H1 (cell line): ENCODE data around the gene HIPK1. TPM values are rescaled to one million over a fixed set of nuclear protein-coding genes. Genes with fewer than 3 reads are reported as not detected.

Source experiments
- CTCF ChIA-PET: fragments of 300-600 bp; sonication (Branson Sonifier 250); formaldehyde crosslinking; loops from one replicate; lab custom pipeline; 2021; ENCODE audit not compliant: partially characterized antibody; lab: Charles Lee
- POLR2A ChIA-PET: fragments of 300-600 bp; sonication (Branson Sonifier 250); formaldehyde crosslinking; loops from one replicate; lab custom pipeline; 2021; ENCODE audit warnings: inconsistent platforms; ENCODE audit not compliant: partially characterized antibody; lab: Charles Lee
- DNase-seq, 2 experiments: peaks; one replicate each; pipeline versions ENCODE4 v3.0.0 to v3.0.0-alpha.2; 2010 to 2022; ENCODE audit warnings: low spot score in 2 of 2, low read depth in 1 of 2, mixed read lengths in 1 of 2
- FAIRE-seq: peaks from 2 replicates; lab custom pipeline; 2011; peaks lifted over from hg19 to GRCh38; lab: Jason Lieb, UNC
- H2AFZ ChIP-seq: 2 replicates; pipeline ENCODE4 v1.8.1; 2012; ENCODE audit warnings: low read length, inconsistent platforms
- H2AK5ac ChIP-seq: 2 replicates; pipeline ENCODE4 v1.6.1; 2013; ENCODE audit warnings: low read depth, low read length
- H2BK120ac ChIP-seq: replicated peaks from 2 replicates; pipeline ENCODE3; 2013; ENCODE audit warnings: low read depth, low read length, inconsistent platforms
- H2BK12ac ChIP-seq: 2 replicates; pipeline ENCODE4 v1.6.1; 2013; ENCODE audit warnings: low read depth, low read length
- H2BK15ac ChIP-seq: 2 replicates; pipeline ENCODE4 v1.6.1; 2013; ENCODE audit warnings: low read length
- H2BK20ac ChIP-seq: 2 replicates; pipeline ENCODE4 v1.6.1; 2013; ENCODE audit warnings: low read length
- H2BK5ac ChIP-seq: 2 replicates; pipeline ENCODE4 v1.6.1; 2013; ENCODE audit warnings: low read depth, low read length
- H3K14ac ChIP-seq: 2 replicates; pipeline ENCODE4 v1.6.1; 2013; ENCODE audit warnings: inconsistent platforms; ENCODE audit not compliant: insufficient read length
- H3K18ac ChIP-seq: 2 replicates; pipeline ENCODE4 v1.6.1; 2013; ENCODE audit warnings: low read length; ENCODE audit errors: extremely low read depth
- H3K23ac ChIP-seq: 2 replicates; pipeline ENCODE4 v1.6.1; 2013; ENCODE audit warnings: inconsistent platforms; ENCODE audit not compliant: insufficient read length
- H3K23me2 ChIP-seq: 2 replicates; pipeline ENCODE4 v1.6.1; 2013; ENCODE audit warnings: low read depth, low read length
- H3K27ac ChIP-seq: 2 replicates; pipeline ENCODE4 v1.6.1; 2011; ENCODE audit warnings: low read depth, low read length, inconsistent platforms
- H3K27me3 ChIP-seq, 4 experiments: replicated peaks in 1 of 4; 1 replicate in 1 of 4; 2 replicates in 3 of 4; pipeline versions ENCODE4 v1.6.1 to v1.8.1; 2011 to 2013; ENCODE audit warnings: low read length in 3 of 4, mild to moderate bottlenecking in 3 of 4, inconsistent platforms in 2 of 4, mixed read lengths in 2 of 4, moderate library complexity in 1 of 4; ENCODE audit not compliant: control insufficient read depth in 3 of 4, insufficient read depth in 3 of 4; ENCODE audit errors: extremely low read depth in 1 of 4
- H3K36me3 ChIP-seq, 4 experiments: 2 replicates each; pipeline versions ENCODE4 v1.6.1 to v1.8.1; 2011 to 2013; ENCODE audit warnings: mild to moderate bottlenecking in 4 of 4, low read length in 3 of 4, moderate library complexity in 2 of 4, control low read depth in 1 of 4, inconsistent platforms in 1 of 4; ENCODE audit not compliant: insufficient read depth in 4 of 4, control insufficient read depth in 2 of 4
- H3K4ac ChIP-seq: replicated peaks from 2 replicates; pipeline ENCODE3; 2013; ENCODE audit warnings: low read length, low read depth, mixed read lengths, inconsistent platforms; ENCODE audit not compliant: insufficient read length
- H3K4me1 ChIP-seq, 4 experiments: replicated peaks in 1 of 4; 1 replicate in 1 of 4; 2 replicates in 3 of 4; pipeline versions ENCODE4 v1.6.1 to v1.8.1; 2011 to 2013; ENCODE audit warnings: low read length in 3 of 4, inconsistent platforms in 2 of 4, mixed read lengths in 1 of 4; ENCODE audit not compliant: insufficient read depth in 4 of 4, control insufficient read depth in 3 of 4
- H3K4me2 ChIP-seq, 2 experiments: 2 replicates each; pipeline versions ENCODE4 v1.6.1 to v1.8.1; 2011 to 2013; ENCODE audit warnings: low read depth in 2 of 2, low read length in 2 of 2, control low read depth in 1 of 2, inconsistent platforms in 1 of 2, mild to moderate bottlenecking in 1 of 2; ENCODE audit not compliant: insufficient read depth in 1 of 2
- H3K4me3 ChIP-seq, 4 experiments: fragments of 200-600, 300-600 bp in 1 of 4; sonication (generic), shearing (Covaris generic), sonication (Bioruptor Twin) in 1 of 4; 2 replicates each; pipeline versions ENCODE4 v1.5.1 to v1.8.1; 2011 to 2016; ENCODE audit warnings: low read length in 4 of 4, low read depth in 3 of 4, control low read depth in 2 of 4, inconsistent platforms in 2 of 4, mild to moderate bottlenecking in 2 of 4, mixed read lengths in 1 of 4, moderate library complexity in 1 of 4; ENCODE audit not compliant: insufficient read depth in 2 of 4; ENCODE audit errors: extremely low read depth in 1 of 4
- H3K56ac ChIP-seq: replicated peaks from 2 replicates; pipeline ENCODE3; 2013; ENCODE audit warnings: low read depth, mild to moderate bottlenecking, mixed read lengths, low read length, inconsistent platforms; ENCODE audit not compliant: insufficient read length
- H3K79me1 ChIP-seq: 2 replicates; pipeline ENCODE4 v1.6.1; 2013; ENCODE audit warnings: low read depth, low read length, control low read depth
- H3K79me2 ChIP-seq, 2 experiments: 2 replicates each; pipeline versions ENCODE4 v1.6.1 to v1.8.1; 2012 to 2013; ENCODE audit warnings: low read length in 2 of 2, mild to moderate bottlenecking in 2 of 2, inconsistent platforms in 1 of 2; ENCODE audit not compliant: insufficient read depth in 2 of 2, control insufficient read depth in 1 of 2
- H3K9ac ChIP-seq, 4 experiments: replicated peaks in 1 of 4; 1 replicate in 1 of 4; 2 replicates in 3 of 4; pipeline versions ENCODE4 v1.6.1 to v1.8.1; 2011 to 2013; ENCODE audit warnings: low read depth in 3 of 4, low read length in 3 of 4, control low read depth in 2 of 4, mild to moderate bottlenecking in 2 of 4, moderate library complexity in 2 of 4, inconsistent platforms in 1 of 4; ENCODE audit errors: extremely low read depth in 1 of 4
- H3K9me3 ChIP-seq, 2 experiments: 2 replicates each; pipeline versions ENCODE4 v1.6.1 to v1.8.1; 2012 to 2013; ENCODE audit warnings: mild to moderate bottlenecking in 2 of 2, moderate library complexity in 2 of 2, control low read depth in 1 of 2, inconsistent platforms in 1 of 2, low read depth in 1 of 2, low read length in 1 of 2, mixed read lengths in 1 of 2; ENCODE audit not compliant: insufficient read depth in 2 of 2
- H4K20me1 ChIP-seq, 2 experiments: replicated peaks in 1 of 2; 2 replicates each; pipeline versions ENCODE3 to v1.8.1; 2011 to 2013; ENCODE audit warnings: inconsistent platforms in 2 of 2, low read length in 2 of 2, mild to moderate bottlenecking in 1 of 2; ENCODE audit not compliant: insufficient read depth in 2 of 2, control insufficient read depth in 1 of 2
- H4K5ac ChIP-seq: 2 replicates; pipeline ENCODE4 v1.6.1; 2013; ENCODE audit warnings: low read length, low read depth, mixed read lengths, inconsistent platforms; ENCODE audit not compliant: insufficient read length
- H4K8ac ChIP-seq: 2 replicates; pipeline ENCODE4 v1.8.0; 2013; ENCODE audit warnings: mild to moderate bottlenecking, moderate library complexity, low read length, inconsistent platforms; ENCODE audit not compliant: insufficient read depth; ENCODE audit errors: extremely low read depth
- H4K91ac ChIP-seq: replicated peaks from 2 replicates; pipeline ENCODE3; 2013; ENCODE audit warnings: low read length, mixed read lengths, inconsistent platforms; ENCODE audit not compliant: insufficient read length
- ASH2L ChIP-seq: fragments of 200-600, 300-600 bp; sonication (generic); IDR thresholded peaks from one replicate; pipeline ENCODE4 v1.7.1; 2017; ENCODE audit warnings: low read length
- HDAC2 ChIP-seq, 2 experiments: fragments of 300-600 bp in 1 of 2; sonication (generic) in 1 of 2; IDR thresholded peaks; 2 replicates each; pipeline ENCODE4 v1.6.1; 2011 to 2012; ENCODE audit warnings: low read depth in 2 of 2, low read length in 2 of 2, mild to moderate bottlenecking in 2 of 2, moderate library complexity in 2 of 2, borderline replicate concordance in 1 of 2, inconsistent platforms in 1 of 2
- KDM4A ChIP-seq: IDR thresholded peaks from one replicate; pipeline ENCODE4 v1.7.1; 2012; ENCODE audit warnings: low read depth, mild to moderate bottlenecking, moderate library complexity, low read length, inconsistent platforms; ENCODE audit not compliant: severe bottlenecking
- NANOG ChIP-seq: IDR thresholded peaks from 2 replicates; pipeline ENCODE4 v1.6.1; 2011; ENCODE audit warnings: low read length, low read depth, mild to moderate bottlenecking, inconsistent platforms; ENCODE audit not compliant: insufficient read depth, poor library complexity, severe bottlenecking
- NRF1 ChIP-seq: IDR thresholded peaks from 2 replicates; pipeline ENCODE4 v1.6.1; 2011; ENCODE audit warnings: mild to moderate bottlenecking, low read depth, low read length, improper control_type of control experiment
- PHF8 ChIP-seq: fragments of 200-600 bp; sonication (generic); conservative IDR thresholded peaks from 2 replicates; pipeline ENCODE4 v1.7.1; 2012; ENCODE audit warnings: low read depth, mild to moderate bottlenecking, inconsistent platforms, low read length, moderate library complexity
- RBBP5 ChIP-seq: IDR thresholded peaks from 2 replicates; pipeline ENCODE4 v1.7.1; 2012; ENCODE audit warnings: low read depth, mild to moderate bottlenecking, inconsistent platforms, low read length, moderate library complexity, borderline replicate concordance
- SAP30 ChIP-seq: fragments of 300-600 bp; sonication (generic); IDR thresholded peaks from 2 replicates; pipeline ENCODE4 v1.7.1; 2012; ENCODE audit warnings: low read length, moderate library complexity, mild to moderate bottlenecking, inconsistent platforms; ENCODE audit not compliant: insufficient read depth, insufficient replicate concordance
- SP2 ChIP-seq: IDR thresholded peaks from 2 replicates; pipeline ENCODE4 v1.6.1; 2012; ENCODE audit warnings: mild to moderate bottlenecking, low read length, inconsistent platforms
- TAF1 ChIP-seq: IDR thresholded peaks from 2 replicates; pipeline ENCODE4 v1.6.1; 2011; ENCODE audit warnings: mild to moderate bottlenecking, low read depth, low read length
- TBP ChIP-seq: IDR thresholded peaks from 2 replicates; pipeline ENCODE4 v1.6.1; 2011; ENCODE audit warnings: low read depth, low read length, improper control_type of control experiment
- WGBS, 2 experiments: shearing (Covaris generic) in 1 of 2; methylation state at CpG; one replicate each; pipeline versions ENCODE4 v1.1.6 to v1.1.7; 2013 to 2015; ENCODE audit warnings: low lambda C conversion rate in 2 of 2, mixed read lengths in 2 of 2, inconsistent platforms in 1 of 2, low coverage in 1 of 2, missing lambda C conversion rate in 1 of 2; ENCODE audit not compliant: insufficient replicate concordance in 2 of 2, insufficient coverage in 1 of 2, insufficient read length in 1 of 2; ENCODE audit errors: extremely low coverage in 1 of 2, missing lambda C conversion rate in 1 of 2; 5-methylcytosine and 5-hydroxymethylcytosine counted together
- polyA plus RNA-seq, 7 experiments: library from polyadenylated mRNA; depleted of rRNA in 3 of 7; stranded (reverse) in 5 of 7; unstranded in 2 of 7; fragments of >200 nt in 5 of 7; fragments of 200-250 nt in 2 of 7; gene quantifications; 1 replicate in 5 of 7; 2 replicates in 1 of 7; 4 replicates in 1 of 7; pipeline versions ENCODE4 v1.2.1 to v1.2.3, GENCODE V29; 2011 to 2013; ENCODE audit warnings: missing spikeins in 2 of 7, mixed read lengths in 2 of 7
- total RNA-seq: library from RNA; stranded (reverse); fragmentation: NEBNext Ultra II Directional; extraction: Animal tissue kit (Norgen Biotek cat#: 25700); gene quantifications from 2 replicates; pipeline ENCODE4 v1.2.1, GENCODE V29; 2021

Gene HIPK1
- total and polyA plus RNA-seq, 2 of the 8 experiments (the other 6 are each of a cell fraction or from before 2014, with no cell fraction given): 46.2 to 64.3 TPM

- H2BK5ac ChIP-seq: peak overlapping the region; percentile 35; the same call in 1 of the 2 replicates
- no peak overlapping the region for H2BK120ac ChIP-seq
- no peak overlapping the region for H2BK12ac ChIP-seq
- ChIA-PET POLR2A (interaction anchor here (0.8 to 3.8 kb wide), 8 partner anchors 9 to 146 kb away, joined by 3 to 66 read pairs (median 4); partner anchors contain the start of genes HIPK1, PHTF1 and RSBN1), CTCF (interaction anchor here (0.7 to 3.7 kb wide), 5 partner anchors 24 to 516 kb away, joined by 3 to 20 read pairs (median 4); partner anchors contain the start of genes HIPK1 and MAGI3)
- H3K23ac ChIP-seq: no peak overlapping the region
- H3K79me2 ChIP-seq: peaks cover 0 to 2% of the 10 kb centered on the region in 2 experiments; a peak in 1 of 4 replicates
- no peak overlapping the region for H3K27ac ChIP-seq
- no peak overlapping the region for H2BK20ac ChIP-seq
- H3K9ac ChIP-seq: peak overlapping the region in 3 of 4 experiments; percentile 24 to 70 (median 65); a peak in 6 of 7 replicates
- FAIRE-seq: no peak
- H3K4me2 ChIP-seq: peak overlapping the region; percentile 52 to 66
- no peaks in the 10 kb centered on the region for H4K20me1 ChIP-seq
- WGBS, 2 experiments: 3% methylated on average over 17 of the region's 17 CpGs; no CpG with 5 or more reads in 1 of the 2 experiments
- H3K18ac ChIP-seq: peak overlapping the region; percentile 79; the same call in 1 of the 2 replicates
- H3K4ac ChIP-seq: no peak overlapping the region
- H2AK5ac ChIP-seq: no peak overlapping the region
- H2BK15ac ChIP-seq: no peak overlapping the region
- DNase-seq: peak in 1 of 2 experiments; percentile 73
- H4K91ac ChIP-seq: no peak overlapping the region
- H2AFZ ChIP-seq: peak overlapping the region; percentile 96
- peaks cover 7% of the 10 kb centered on the region for H3K23me2 ChIP-seq
- peak overlapping the region; percentile 60; the same call in 1 of the 2 replicates for H4K8ac ChIP-seq
- H3K9me3 ChIP-seq: no peaks in the 10 kb centered on the region
- H3K14ac ChIP-seq: no peak overlapping the region
- H3K4me1 ChIP-seq: peaks cover 0 to 3% (median under 1%) of the 10 kb centered on the region in 4 experiments; a peak in 5 of 7 replicates
- H3K36me3 ChIP-seq: peaks cover 0 to 17% (median 6%) of the 10 kb centered on the region in 4 experiments; a peak in 5 of 8 replicates
- H3K27me3 ChIP-seq: no peaks in the 10 kb centered on the region
- H4K5ac ChIP-seq: peak overlapping the region; percentile 1
- peak overlapping the region; percentile 59 to 99 (median 92) for H3K4me3 ChIP-seq
- 0 out of 2 replicates have a peak, but pooled peaks cover 2% of the 10 kb centered on the region for H3K79me1 ChIP-seq
- H3K56ac ChIP-seq: no peak overlapping the region
- TF ChIP-seq NANOG (no peak), KDM4A (peak; percentile 86), SP2 (peak; percentile 34; the same call in 1 of the 2 replicates), NRF1 (no peak), SAP30 (peak; percentile 98), PHF8 (peak; percentile 72), TBP (0 out of 2 replicates have a peak, but pooled peaks have one; percentile 8), ASH2L (peak; percentile 87), HDAC2 (IDR thresholded peaks at IDR 0.05; ENCODE audit: borderline replicate concordance in 1 of 2, low read depth in 2 of 2, low read length in 2 of 2) (peak in 1 of 2 experiments; percentile 90; a peak in 2 of 4 replicates), RBBP5 (peak; percentile 13; the same call in 1 of the 2 replicates), TAF1 (0 out of 2 replicates have a peak, but pooled peaks have one; percentile 9)
These were observed 23.7 kb upstream of the HIPK1 start for GRCh38 chr1:113905435-113905861.
